RWPE1 (cell line): ENCODE data around the gene ARPC1A.
A peak's percentile ranks its signal among the peaks of the same experiment; 100 is the strongest.
"Not testable (repeated sequence)": the region's sequence is repeated elsewhere in the genome, so short reads cannot be mapped to it uniquely, and the experiment has no call there.

Experiments used
- CTCF ChIA-PET: fragments of 350-600 bp; sonication (Branson Sonifier 250); formaldehyde crosslinking; extraction: SDS; loops from one replicate; lab custom pipeline; 2021; lab: Yijun Ruan, JAX
- POLR2A ChIA-PET: fragments of 400-600 bp; formaldehyde crosslinking; extraction: SDS; loops from one replicate; lab custom pipeline; 2020; ENCODE audit warnings: antibody characterized with exemption; ENCODE audit not compliant: low non-redundant PET; lab: Yijun Ruan, JAX
- DNase-seq: peaks from one replicate; pipeline ENCODE4 v3.0.0; 2012; ENCODE audit warnings: low spot score
- H3K27ac ChIP-seq: fragments of 450-650 bp; 2 replicates; pipeline ENCODE4 v1.5.1; 2017
- CTCF ChIP-seq: fragments of 450-650 bp; conservative IDR thresholded peaks from 2 replicates; pipeline ENCODE4 v1.5.1; 2017; ENCODE audit warnings: low read depth, mild to moderate bottlenecking

Gene ARPC1A

GRCh38 chr7:99373091-99374066 is 47.7 kb downstream of the ARPC1A start:
- ChIA-PET CTCF (interaction anchor here (0.6 kb wide), 1 partner anchor 103 kb away, joined by 3 read pairs; no protein-coding TSS in a partner anchor), POLR2A (interaction anchor here (0.6 kb wide), 1 partner anchor 35 kb away, joined by 3 read pairs; the partner anchor contains the start of genes BUD31 and PDAP1)
- no peak for DNase-seq
- peak overlapping the region; percentile 97 for H3K27ac ChIP-seq
- TF ChIP-seq CTCF, result no peak

- ChIA-PET POLR2A (interaction anchor here (1.0 kb wide), 1 partner anchor 13 kb away, joined by 10 read pairs; no protein-coding TSS in a partner anchor), CTCF (interaction anchor here (0.5 to 0.6 kb wide), 2 partner anchors 62 to 102 kb away, joined by 3 read pairs; no protein-coding TSS in a partner anchor)
- H3K27ac ChIP-seq, result peak within 1 kb of the TSS; percentile 97
- DNase-seq, result peak; percentile 92
- no peak for TF ChIP-seq CTCF
These were observed 48.7 kb downstream of the ARPC1A start, which contains the start of gene ARPC1B for GRCh38 chr7:99374111-99375064. TSS of gene ARPC1B (plus strand) at chr7:99374730. CDS start at chr7:99385715, 10,985 bp downstream.

- H3K27ac ChIP-seq, result peak overlapping the region; percentile 97
- no peak for TF ChIP-seq CTCF
- ChIA-PET CTCF (interaction anchor here (0.5 kb wide), 1 partner anchor 63 kb away, joined by 3 read pairs; no protein-coding TSS in a partner anchor), POLR2A (interaction anchor here (0.5 to 1.0 kb wide), 3 partner anchors 12 to 751 kb away, joined by 3 to 10 read pairs (median 3); partner anchors contain the start of gene MBLAC1)
- DNase-seq, result peak; percentile 80
These were observed 49.5 kb downstream of the ARPC1A start for GRCh38 chr7:99375070-99375807.

GRCh38 chr7:99379043-99379577 is 53.4 kb downstream of the ARPC1A start:
- TF ChIP-seq CTCF, result no peak
- peak overlapping the region; percentile 97 for H3K27ac ChIP-seq
- CTCF ChIA-PET, result no interaction called here
- POLR2A ChIA-PET, result interaction anchor here (0.5 to 0.7 kb wide), 2 partner anchors 9 to 199 kb away, joined by 5 to 6 read pairs; no protein-coding TSS in a partner anchor
- DNase-seq, result peak; percentile 71

GRCh38 chr7:99379693-99380031 is 54.0 kb downstream of the ARPC1A start:
- POLR2A ChIA-PET, result interaction anchor here (0.5 kb wide), 1 partner anchor 10 kb away, joined by 5 read pairs; no protein-coding TSS in a partner anchor
- H3K27ac ChIP-seq, result peak overlapping the region; percentile 97
- DNase-seq, CTCF ChIA-PET: not testable (repeated sequence)
